ENCODE data around the gene FCN2. TPM values are rescaled to one million over a fixed set of nuclear protein-coding genes. Genes with fewer than 3 reads are reported as not detected.

FCN2 gene
- total RNA-seq, 1 experiment from 2014 or later: not detected

- Histone ChIP-seq H3K27ac (ENCODE audit: low read depth, low read length) (no peak overlapping the region), H3K9ac (ENCODE audit: low read length) (no peak overlapping the region), H3K4me3 (replicated peaks in 1 of 2; ENCODE audit: low read depth in 1 of 2, low read length in 2 of 2) (no peak overlapping the region), H3K79me2 (ENCODE audit: insufficient read depth, low read length) (no peaks in the 10 kb centered on the region), H2AFZ (ENCODE audit: low read depth, low read length, poor library complexity, severe bottlenecking) (no peak overlapping the region), H3K36me3 (ENCODE audit: control insufficient read depth in 1 of 2, insufficient read depth in 2 of 2, low read length in 2 of 2) (no peaks in the 10 kb centered on the region), H3K4me2 (ENCODE audit: low read length) (no peak overlapping the region), H3K9me3 (ENCODE audit: control insufficient read depth in 1 of 2, insufficient read depth in 1 of 2, low read depth in 1 of 2, low read length in 2 of 2) (no peaks in the 10 kb centered on the region), H4K20me1 (ENCODE audit: insufficient read depth) (no peaks in the 10 kb centered on the region), H3K4me1 (ENCODE audit: control insufficient read depth in 1 of 2, insufficient read depth in 2 of 2, low read length in 2 of 2) (no peaks in the 10 kb centered on the region; a peak in 1 of 4 replicates), H3K27me3 (ENCODE audit: insufficient read depth, low read length) (no peaks in the 10 kb centered on the region), H3K9me2 (ENCODE audit: insufficient read depth) (no peaks in the 10 kb centered on the region)
- ChIA-PET CTCF (no interaction called here), POLR2A (no interaction called here), RAD21 (ENCODE audit: low non-redundant PET in 1 of 2, low total read pairs in 2 of 2, uncharacterized antibody in 2 of 2, unreplicated experiment in 2 of 2) (no interaction called here)
- intact Hi-C loops (cut with micrococcal nuclease): no loop called here
- BruUV-seq (replicated peaks): no TSS peak
- TF ChIP-seq EZH2phosphoT487 (IDR thresholded peaks at IDR 0.05; ENCODE audit: borderline replicate concordance) (no peak), EGR1 (IDR thresholded peaks at IDR 0.05; ENCODE audit: low read depth) (no peak), POLR2A (IDR thresholded peaks at IDR 0.05; ENCODE audit: borderline replicate concordance, extremely low read depth, insufficient read depth, insufficient read length) (no peak), JUND (IDR thresholded peaks at IDR 0.05) (no peak), YY1 (IDR thresholded peaks at IDR 0.05; ENCODE audit: extremely low read depth, insufficient replicate concordance, low read depth, low read length) (no peak), TCF7L2 (IDR thresholded peaks at IDR 0.05; ENCODE audit: borderline replicate concordance, extremely low read depth, insufficient read depth, insufficient read length) (no peak)
- TF ChIP-seq, protein P1, sequence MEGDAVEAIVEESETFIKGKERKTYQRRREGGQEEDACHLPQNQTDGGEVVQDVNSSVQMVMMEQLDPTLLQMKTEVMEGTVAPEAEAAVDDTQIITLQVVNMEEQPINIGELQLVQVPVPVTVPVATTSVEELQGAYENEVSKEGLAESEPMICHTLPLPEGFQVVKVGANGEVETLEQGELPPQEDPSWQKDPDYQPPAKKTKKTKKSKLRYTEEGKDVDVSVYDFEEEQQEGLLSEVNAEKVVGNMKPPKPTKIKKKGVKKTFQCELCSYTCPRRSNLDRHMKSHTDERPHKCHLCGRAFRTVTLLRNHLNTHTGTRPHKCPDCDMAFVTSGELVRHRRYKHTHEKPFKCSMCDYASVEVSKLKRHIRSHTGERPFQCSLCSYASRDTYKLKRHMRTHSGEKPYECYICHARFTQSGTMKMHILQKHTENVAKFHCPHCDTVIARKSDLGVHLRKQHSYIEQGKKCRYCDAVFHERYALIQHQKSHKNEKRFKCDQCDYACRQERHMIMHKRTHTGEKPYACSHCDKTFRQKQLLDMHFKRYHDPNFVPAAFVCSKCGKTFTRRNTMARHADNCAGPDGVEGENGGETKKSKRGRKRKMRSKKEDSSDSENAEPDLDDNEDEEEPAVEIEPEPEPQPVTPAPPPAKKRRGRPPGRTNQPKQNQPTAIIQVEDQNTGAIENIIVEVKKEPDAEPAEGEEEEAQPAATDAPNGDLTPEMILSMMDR (IDR thresholded peaks at IDR 0.05 in 2 of 3, conservative IDR thresholded peaks at IDR 0.05 in 1 of 3; ENCODE audit: borderline replicate concordance in 1 of 3, insufficient read depth in 1 of 3, low read depth in 2 of 3, low read length in 2 of 3): no peak
- no peak for ATAC-seq
- DNase-seq (ENCODE audit: low read depth, low spot score): no peak
Measured at GRCh38 chr9:134863941-134864820, 16.4 kb upstream of the FCN2 start.
